Stimulated activated CD8-positive, alpha-beta memory T cell treated with anti-CD3 and anti-CD28 coated beads, Interleukin-15, amount 100 ng/mL, for 4 hours (primary cell): ENCODE data around the gene MSH2.
"Not testable (repeated sequence)": the region's sequence is repeated elsewhere in the genome, so short reads cannot be mapped to it uniquely, and the experiment has no call there.

Source experiments
- DNase-seq, 2 donors: peaks; one replicate each; pipeline ENCODE4 v3.0.0-alpha.2; 2020; ENCODE audit warnings: low read depth in 2 of 2

The MSH2 gene

GRCh38 chr2:47402805-47403608 lies at the start of gene MSH2:
Gene MSH2 (plus strand): TSS chr2:47403156. CDS start chr2:47403192, 36 bp downstream.
- DNase-seq = peak; percentile 85 to 86

GRCh38 chr2:47354013-47354847 lies 48.7 kb upstream of the MSH2 start:
- no peak for DNase-seq

GRCh38 chr2:47354848-47355204 lies 48.1 kb upstream of the MSH2 start:
- DNase-seq = no peak

- no peak for DNase-seq
These were observed 45.5 kb upstream of the MSH2 start for GRCh38 chr2:47357483-47357882.

GRCh38 chr2:47359375-47359868 lies 43.5 kb upstream of the MSH2 start:
- no peak for DNase-seq

GRCh38 chr2:47360283-47360682 lies 42.7 kb upstream of the MSH2 start:
- DNase-seq = no peak

- DNase-seq = no peak
These were observed 42.0 kb upstream of the MSH2 start for GRCh38 chr2:47360927-47361326.

- DNase-seq = not testable (repeated sequence)
These were observed 41.3 kb upstream of the MSH2 start for GRCh38 chr2:47361505-47362229.

- no peak for DNase-seq
These were observed 29.2 kb upstream of the MSH2 start for GRCh38 chr2:47373747-47374146.

- no peak for DNase-seq
These were observed 27.6 kb upstream of the MSH2 start for GRCh38 chr2:47375307-47375706.

- no peak for DNase-seq
These were observed 23.6 kb upstream of the MSH2 start for GRCh38 chr2:47379384-47379783.

GRCh38 chr2:47381408-47381807 lies 21.5 kb upstream of the MSH2 start:
- no peak for DNase-seq

- DNase-seq = no peak
These were observed 16.4 kb upstream of the MSH2 start for GRCh38 chr2:47386551-47386950.

- DNase-seq = no peak
These were observed 14.1 kb upstream of the MSH2 start for GRCh38 chr2:47388888-47389287.

- DNase-seq = no peak
These were observed 13.3 kb upstream of the MSH2 start for GRCh38 chr2:47389692-47390091.

- DNase-seq = no peak
These were observed 984 bp upstream of the MSH2 start for GRCh38 chr2:47401789-47402554.

- DNase-seq = no peak
These were observed 476 bp upstream of the MSH2 start for GRCh38 chr2:47402555-47402804.

GRCh38 chr2:47403609-47404193 lies 745 bp downstream of the MSH2 start:
- DNase-seq = no peak

- no peak for DNase-seq
These were observed 1.4 kb downstream of the MSH2 start for GRCh38 chr2:47404356-47404755.

GRCh38 chr2:47405757-47406156 lies 2.8 kb downstream of the MSH2 start:
- no peak for DNase-seq

GRCh38 chr2:47406649-47407330 lies 3.8 kb downstream of the MSH2 start:
- not testable (repeated sequence) for DNase-seq
